ENCODE results near the gene GOLGA6L7. TPM values are rescaled to one million over a fixed set of nuclear protein-coding genes. Genes with fewer than 3 reads are reported as not detected.

The GOLGA6L7 gene
- total RNA-seq, 1 donor from 2014 or later = not detected

DNA sequence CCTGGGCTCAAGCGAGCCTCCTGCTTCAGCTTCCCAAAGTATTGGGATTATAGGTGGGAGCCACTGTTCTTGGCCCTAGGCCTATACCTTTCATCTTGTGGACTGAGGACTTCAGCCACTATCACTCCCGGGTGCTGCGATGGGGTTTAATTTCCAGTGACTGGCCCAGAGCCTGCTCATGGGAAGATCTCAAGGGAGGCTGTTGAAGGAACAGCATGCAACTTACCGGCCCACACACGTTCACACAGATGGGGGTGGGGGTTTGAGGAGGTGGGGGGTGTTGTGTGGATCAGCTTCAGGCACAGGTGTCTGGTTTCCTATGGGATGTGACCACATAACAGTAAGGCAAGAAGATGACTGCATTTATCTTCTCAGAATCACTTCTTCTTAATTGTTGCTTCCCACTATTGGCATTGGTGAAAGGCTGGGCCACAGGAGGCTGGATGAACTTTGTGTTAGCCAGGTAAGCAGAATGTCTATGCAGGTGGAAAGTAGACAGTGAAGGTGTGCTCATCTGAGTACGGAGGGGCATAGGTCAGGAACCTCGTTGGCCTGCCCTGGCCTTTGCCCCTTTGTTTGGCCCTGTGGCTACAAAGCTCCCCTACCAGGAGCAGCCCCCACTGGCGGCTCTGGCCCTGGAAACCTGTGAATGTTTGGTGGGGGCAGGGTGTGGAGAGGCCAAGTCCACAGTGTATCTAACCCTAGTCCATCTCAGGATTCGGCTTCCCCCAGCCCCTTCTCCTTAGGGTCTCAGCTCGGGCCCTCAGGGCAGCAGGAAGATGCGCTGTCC lies 35.9 kb upstream of the GOLGA6L7 start:
- H3K9me3 ChIP-seq (ENCODE audit: low read depth) = no peaks in the 10 kb centered on the region
- H3K36me3 ChIP-seq = no peaks in the 10 kb centered on the region
- peak overlapping the region; percentile 86 for H3K4me2 ChIP-seq
- H3K9ac ChIP-seq = no peak overlapping the region
- H4K20me1 ChIP-seq (ENCODE audit: low read depth) = peaks cover 20% of the 10 kb centered on the region
- Mint-ChIP-seq H3K27me3 (ENCODE audit: insufficient read depth, low read depth) (peaks cover 7% of the 10 kb centered on the region), H3K4me1 (peaks cover 33% of the 10 kb centered on the region), H3K27ac (peak overlapping the region; percentile 76), H3K9me3 (peaks cover 7% of the 10 kb centered on the region), H3K36me3 (peaks cover 6% of the 10 kb centered on the region), H3K4me3 (peak overlapping the region; percentile 82)
- no peak for TF ChIP-seq EZH2phosphoT487 (IDR thresholded peaks at IDR 0.05)
- TF ChIP-seq, protein P1, sequence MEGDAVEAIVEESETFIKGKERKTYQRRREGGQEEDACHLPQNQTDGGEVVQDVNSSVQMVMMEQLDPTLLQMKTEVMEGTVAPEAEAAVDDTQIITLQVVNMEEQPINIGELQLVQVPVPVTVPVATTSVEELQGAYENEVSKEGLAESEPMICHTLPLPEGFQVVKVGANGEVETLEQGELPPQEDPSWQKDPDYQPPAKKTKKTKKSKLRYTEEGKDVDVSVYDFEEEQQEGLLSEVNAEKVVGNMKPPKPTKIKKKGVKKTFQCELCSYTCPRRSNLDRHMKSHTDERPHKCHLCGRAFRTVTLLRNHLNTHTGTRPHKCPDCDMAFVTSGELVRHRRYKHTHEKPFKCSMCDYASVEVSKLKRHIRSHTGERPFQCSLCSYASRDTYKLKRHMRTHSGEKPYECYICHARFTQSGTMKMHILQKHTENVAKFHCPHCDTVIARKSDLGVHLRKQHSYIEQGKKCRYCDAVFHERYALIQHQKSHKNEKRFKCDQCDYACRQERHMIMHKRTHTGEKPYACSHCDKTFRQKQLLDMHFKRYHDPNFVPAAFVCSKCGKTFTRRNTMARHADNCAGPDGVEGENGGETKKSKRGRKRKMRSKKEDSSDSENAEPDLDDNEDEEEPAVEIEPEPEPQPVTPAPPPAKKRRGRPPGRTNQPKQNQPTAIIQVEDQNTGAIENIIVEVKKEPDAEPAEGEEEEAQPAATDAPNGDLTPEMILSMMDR (IDR thresholded peaks at IDR 0.05) = no peak
- H3K4me3 ChIP-seq = no peak overlapping the region
- H3F3A ChIP-seq (ENCODE audit: low read depth) = no peaks in the 10 kb centered on the region
- DNase-seq (ENCODE audit: low spot score) = no peak
- H3K27me3 ChIP-seq = peaks cover 25% of the 10 kb centered on the region
- H3K27ac ChIP-seq = no peak overlapping the region
- H3K4me1 ChIP-seq = peaks cover 30% of the 10 kb centered on the region
- peaks cover 30% of the 10 kb centered on the region for H3K79me2 ChIP-seq (ENCODE audit: low read depth)
- no peak overlapping the region for H2AFZ ChIP-seq (replicated peaks)

DNA sequence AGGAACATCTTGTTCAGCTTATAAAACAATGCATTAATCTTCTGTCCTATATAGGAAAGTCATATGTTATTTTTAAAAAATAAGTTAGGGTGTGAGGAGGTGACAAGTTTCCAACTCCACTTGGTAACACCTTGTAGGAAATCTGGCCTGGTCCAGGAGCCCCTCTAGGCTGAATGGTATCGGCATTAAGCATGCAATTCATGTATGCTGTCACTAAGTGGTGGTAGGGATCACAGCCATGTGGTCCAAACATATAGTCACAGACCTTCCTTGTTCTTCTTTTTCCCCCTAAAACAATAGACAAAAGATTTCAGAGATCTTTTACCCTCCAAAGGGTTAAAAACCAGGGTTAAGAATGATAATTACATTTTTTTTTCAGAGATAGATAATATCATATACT lies 33.2 kb upstream of the GOLGA6L7 start:
- peaks cover 20% of the 10 kb centered on the region for H3K27me3 ChIP-seq

DNA sequence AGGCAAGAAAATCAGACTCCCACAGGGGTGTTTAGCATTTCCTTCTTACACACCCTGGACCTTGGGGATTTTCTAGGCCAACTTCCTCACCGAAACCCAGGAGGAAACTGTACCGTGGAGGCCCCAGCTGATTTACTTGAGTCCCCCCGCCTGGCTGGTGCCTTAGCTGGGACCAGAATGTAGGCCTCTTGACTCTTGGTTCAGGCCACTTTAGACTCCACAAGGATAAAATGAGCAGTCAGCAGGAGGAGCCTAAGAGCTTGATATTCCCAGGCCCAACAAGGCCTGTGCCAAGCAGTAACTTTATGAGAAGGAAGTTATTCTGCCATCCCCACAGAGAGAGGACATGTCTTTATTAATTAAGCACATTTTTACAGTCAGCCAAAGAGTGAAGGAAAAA lies 32.7 kb upstream of the GOLGA6L7 start:
- Histone ChIP-seq H3K27ac (no peak overlapping the region), H2AFZ (replicated peaks) (no peak overlapping the region), H3K4me1 (peaks cover 20% of the 10 kb centered on the region), H3K4me2 (no peak overlapping the region), H4K20me1 (ENCODE audit: low read depth) (no peaks in the 10 kb centered on the region), H3K79me2 (ENCODE audit: low read depth) (no peaks in the 10 kb centered on the region), H3K27me3 (peaks cover 18% of the 10 kb centered on the region), H3K9me3 (ENCODE audit: low read depth) (no peaks in the 10 kb centered on the region), H3F3A (ENCODE audit: low read depth) (peaks cover 5% of the 10 kb centered on the region), H3K4me3 (no peak overlapping the region), H3K36me3 (no peaks in the 10 kb centered on the region), H3K9ac (no peak overlapping the region)
- Mint-ChIP-seq H3K27me3 (ENCODE audit: insufficient read depth, low read depth) (peaks cover 7% of the 10 kb centered on the region), H3K36me3 (peaks cover 2% of the 10 kb centered on the region), H3K27ac (no peak overlapping the region), H3K4me3 (no peak overlapping the region), H3K4me1 (peaks cover 38% of the 10 kb centered on the region), H3K9me3 (peaks cover 2% of the 10 kb centered on the region)
- TF ChIP-seq EZH2phosphoT487 (IDR thresholded peaks at IDR 0.05) (no peak), EZH2 (IDR thresholded peaks at IDR 0.05) (no peak)
- TF ChIP-seq, protein P1 (IDR thresholded peaks at IDR 0.05) = no peak
- DNase-seq (ENCODE audit: low spot score) = no peak

More for the DNA sequence above, 33.2 kb upstream of the GOLGA6L7 start:
- H3K4me1 Mint-ChIP-seq = peaks cover 34% of the 10 kb centered on the region
- H3K4me2 ChIP-seq = no peak overlapping the region
- H3K4me3 Mint-ChIP-seq = no peak overlapping the region
- H2AFZ ChIP-seq (replicated peaks) = no peak overlapping the region
- no peaks in the 10 kb centered on the region for H4K20me1 ChIP-seq (ENCODE audit: low read depth)
- peaks cover 4% of the 10 kb centered on the region for H3K79me2 ChIP-seq (ENCODE audit: low read depth)
- peaks cover 5% of the 10 kb centered on the region for H3F3A ChIP-seq (ENCODE audit: low read depth)
- peaks cover 20% of the 10 kb centered on the region for H3K4me1 ChIP-seq
- no peaks in the 10 kb centered on the region for H3K36me3 ChIP-seq
- H3K9me3 ChIP-seq (ENCODE audit: low read depth) = no peaks in the 10 kb centered on the region
- peaks cover 7% of the 10 kb centered on the region for H3K27me3 Mint-ChIP-seq (ENCODE audit: insufficient read depth, low read depth)
- no peak for TF ChIP-seq EZH2phosphoT487 (IDR thresholded peaks at IDR 0.05)
- TF ChIP-seq, protein P1 (IDR thresholded peaks at IDR 0.05) = no peak
- no peak for TF ChIP-seq EZH2 (IDR thresholded peaks at IDR 0.05)
- peaks cover 2% of the 10 kb centered on the region for H3K9me3 Mint-ChIP-seq
- no peak for DNase-seq (ENCODE audit: low spot score)
- H3K4me3 ChIP-seq = no peak overlapping the region
- peaks cover 2% of the 10 kb centered on the region for H3K36me3 Mint-ChIP-seq
- H3K27ac Mint-ChIP-seq = no peak overlapping the region
- H3K27ac ChIP-seq = no peak overlapping the region
- no peak overlapping the region for H3K9ac ChIP-seq
